HFF-Myc (cell line): ENCODE data around the gene SAMM50.

Source experiments
- DNase-seq: peaks from one replicate; pipeline ENCODE4 v3.0.0-alpha.2; 2011; ENCODE audit warnings: low read depth; ENCODE audit errors: extremely low read depth
- H3K4me3 ChIP-seq: replicated peaks from 2 replicates; pipeline ENCODE4 v1.5.1; 2011; ENCODE audit warnings: low read depth, mild to moderate bottlenecking, control low read depth, low read length
- TF ChIP-seq, protein P1 (sequence below): IDR thresholded peaks from 2 replicates; pipeline ENCODE4 v1.5.1; 2012; ENCODE audit warnings: mild to moderate bottlenecking, low read depth, low read length, control low read depth; ENCODE audit errors: missing control alignments

Gene SAMM50

DNA sequence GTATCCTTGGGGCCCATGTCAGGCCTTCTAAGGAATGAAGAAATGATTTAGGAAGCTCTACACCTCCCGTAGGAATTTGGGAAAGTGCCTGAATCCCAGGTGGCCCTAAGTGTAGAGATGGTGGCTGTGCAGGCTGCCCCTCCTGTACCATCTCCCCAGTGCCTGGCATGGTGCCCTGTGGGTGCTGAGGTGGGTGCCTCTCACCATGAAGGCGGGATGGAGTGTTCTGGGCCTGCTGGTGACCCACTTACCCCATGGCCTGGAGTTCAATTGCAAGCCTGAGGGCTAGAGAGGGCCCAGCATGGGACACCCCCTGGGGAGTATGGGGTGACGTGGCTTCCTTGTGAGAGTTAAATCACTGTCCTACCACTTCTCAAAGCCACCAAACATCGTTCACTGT is 19.8 kb downstream of the SAMM50 start:
- no peak for DNase-seq
- no peak overlapping the region for H3K4me3 ChIP-seq
- TF ChIP-seq, protein P1, sequence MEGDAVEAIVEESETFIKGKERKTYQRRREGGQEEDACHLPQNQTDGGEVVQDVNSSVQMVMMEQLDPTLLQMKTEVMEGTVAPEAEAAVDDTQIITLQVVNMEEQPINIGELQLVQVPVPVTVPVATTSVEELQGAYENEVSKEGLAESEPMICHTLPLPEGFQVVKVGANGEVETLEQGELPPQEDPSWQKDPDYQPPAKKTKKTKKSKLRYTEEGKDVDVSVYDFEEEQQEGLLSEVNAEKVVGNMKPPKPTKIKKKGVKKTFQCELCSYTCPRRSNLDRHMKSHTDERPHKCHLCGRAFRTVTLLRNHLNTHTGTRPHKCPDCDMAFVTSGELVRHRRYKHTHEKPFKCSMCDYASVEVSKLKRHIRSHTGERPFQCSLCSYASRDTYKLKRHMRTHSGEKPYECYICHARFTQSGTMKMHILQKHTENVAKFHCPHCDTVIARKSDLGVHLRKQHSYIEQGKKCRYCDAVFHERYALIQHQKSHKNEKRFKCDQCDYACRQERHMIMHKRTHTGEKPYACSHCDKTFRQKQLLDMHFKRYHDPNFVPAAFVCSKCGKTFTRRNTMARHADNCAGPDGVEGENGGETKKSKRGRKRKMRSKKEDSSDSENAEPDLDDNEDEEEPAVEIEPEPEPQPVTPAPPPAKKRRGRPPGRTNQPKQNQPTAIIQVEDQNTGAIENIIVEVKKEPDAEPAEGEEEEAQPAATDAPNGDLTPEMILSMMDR: no peak

DNA sequence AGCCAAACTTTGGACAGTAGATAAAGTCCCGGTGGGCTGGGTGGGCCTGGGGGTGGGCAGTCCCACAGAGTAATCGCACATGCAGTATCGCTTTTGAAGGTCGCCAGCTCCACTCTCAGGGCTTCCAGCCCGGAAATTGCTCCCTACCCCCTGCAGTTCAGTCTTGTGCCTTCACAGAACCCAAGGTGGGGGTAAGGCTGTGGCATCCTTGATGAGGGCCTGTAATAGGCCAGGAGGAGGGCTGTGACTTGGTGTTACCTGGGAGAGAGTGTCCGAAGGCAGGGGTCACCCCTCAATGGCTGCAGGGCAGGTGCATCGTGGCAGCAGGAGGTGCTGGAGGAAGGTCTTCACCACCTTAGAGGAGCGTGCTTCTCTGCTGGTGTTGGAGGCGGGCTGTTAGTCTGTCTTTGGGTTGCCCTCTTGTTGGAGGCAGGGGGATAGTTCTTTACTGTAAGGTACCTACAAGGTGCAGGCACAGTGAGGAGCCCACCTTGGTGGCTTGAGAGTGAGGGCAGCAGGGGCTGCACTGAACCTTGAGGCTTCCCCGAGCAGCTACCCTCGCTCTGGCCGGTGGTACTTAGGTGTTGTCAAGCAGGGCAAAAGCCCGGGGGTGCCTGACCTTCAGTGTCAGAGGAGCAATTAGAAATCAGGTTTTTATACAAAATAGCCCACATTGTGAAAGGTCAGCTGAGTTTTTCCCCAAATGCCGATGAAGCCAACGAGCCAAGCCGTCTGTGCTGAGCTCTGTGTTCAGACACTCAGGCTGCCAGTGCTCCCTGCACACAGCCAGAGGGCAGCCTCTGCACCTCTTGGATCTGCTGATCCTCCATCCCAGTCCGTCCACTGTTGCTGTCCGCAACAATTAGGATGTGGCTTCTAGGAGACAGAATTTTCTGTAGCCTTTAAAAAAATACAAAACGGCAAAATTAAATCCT is 21.9 kb downstream of the SAMM50 start:
- no peak overlapping the region for H3K4me3 ChIP-seq
- no peak for DNase-seq
- TF ChIP-seq, protein P1: no peak

DNA sequence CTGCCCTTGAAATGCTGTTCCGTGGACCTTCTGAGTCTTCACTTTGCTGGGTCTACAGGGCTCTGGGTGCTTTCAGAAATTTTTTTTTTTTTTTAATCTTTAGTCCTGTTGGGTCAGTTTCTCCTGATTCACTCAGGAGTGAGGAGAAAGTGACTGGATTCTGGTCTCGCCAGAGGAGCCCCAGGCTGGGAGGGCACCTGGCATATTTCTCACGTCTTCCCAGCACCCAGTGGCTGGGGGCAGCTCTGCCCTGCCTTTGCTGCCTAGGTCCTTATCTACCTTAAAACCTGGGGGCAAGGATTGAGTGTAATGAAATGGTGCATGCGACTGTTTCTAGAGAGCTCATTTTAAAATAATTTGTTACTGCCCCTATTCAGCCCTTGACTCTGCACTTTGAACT is 23.3 kb downstream of the SAMM50 start:
- TF ChIP-seq, protein P1: no peak
- DNase-seq: no peak
- no peak overlapping the region for H3K4me3 ChIP-seq

DNA sequence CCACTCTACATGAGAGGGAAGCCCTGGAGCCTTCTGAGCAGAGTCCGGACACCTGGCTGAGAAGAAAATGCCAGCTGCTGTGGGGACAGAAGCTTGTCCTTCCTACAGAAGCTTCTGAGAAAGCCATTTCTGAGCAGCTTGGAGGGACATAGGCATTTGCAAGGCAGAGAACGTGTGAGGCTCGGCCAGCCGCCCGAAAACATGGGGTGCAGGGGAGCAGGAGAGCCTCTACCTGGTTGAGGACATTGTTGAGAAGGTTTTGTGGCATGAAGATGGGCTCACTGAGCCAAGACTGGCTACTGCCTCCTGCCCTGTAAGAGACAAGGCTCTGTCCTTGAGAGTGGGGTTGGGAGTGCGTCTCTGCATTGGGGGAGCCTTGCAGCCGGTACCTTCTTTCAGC is 25.3 kb downstream of the SAMM50 start:
- H3K4me3 ChIP-seq: no peak overlapping the region
- TF ChIP-seq, protein P1: no peak
- DNase-seq: no peak

DNA sequence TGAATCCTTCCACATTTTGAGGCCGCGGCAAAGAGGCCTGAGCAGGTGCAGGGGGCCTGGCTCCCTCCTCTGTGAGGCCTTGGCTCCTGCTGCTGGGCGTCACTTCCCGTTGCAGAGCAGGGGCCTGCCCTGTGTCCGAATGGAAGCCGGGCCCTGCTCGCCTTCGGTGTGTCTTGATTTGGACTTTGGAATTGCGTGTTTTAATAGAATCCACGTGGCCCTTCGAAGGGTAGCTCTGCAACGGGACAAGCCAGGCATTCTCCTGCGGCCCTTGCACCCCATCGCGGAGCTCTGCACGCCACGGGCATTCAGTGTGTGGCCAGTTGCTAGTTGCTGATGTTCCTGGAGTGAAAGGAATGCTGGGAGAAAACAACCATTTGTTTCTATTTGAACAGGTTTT is 25.8 kb downstream of the SAMM50 start:
- no peak overlapping the region for H3K4me3 ChIP-seq
- DNase-seq: no peak
- TF ChIP-seq, protein P1: no peak

DNA sequence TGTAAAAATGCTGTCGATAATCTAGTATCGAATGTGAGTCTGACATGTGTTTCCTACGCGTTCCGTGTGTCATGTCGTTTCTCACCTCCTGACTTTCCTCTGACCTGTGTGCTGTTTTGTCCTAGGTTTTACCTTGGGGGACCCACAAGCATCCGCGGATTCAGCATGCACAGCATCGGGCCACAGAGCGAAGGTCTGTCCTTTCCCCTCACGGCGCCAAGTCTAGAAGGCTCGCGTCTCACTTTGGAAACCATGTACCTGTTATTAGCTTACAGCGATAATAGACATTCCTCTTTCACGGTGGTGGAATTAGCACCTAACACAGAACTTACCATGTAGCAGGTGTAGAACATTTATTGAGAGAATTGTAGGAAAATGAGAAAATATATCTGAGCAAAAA is 28.6 kb downstream of the SAMM50 start:
- H3K4me3 ChIP-seq: no peak overlapping the region
- TF ChIP-seq, protein P1: no peak
- DNase-seq: no peak

DNA sequence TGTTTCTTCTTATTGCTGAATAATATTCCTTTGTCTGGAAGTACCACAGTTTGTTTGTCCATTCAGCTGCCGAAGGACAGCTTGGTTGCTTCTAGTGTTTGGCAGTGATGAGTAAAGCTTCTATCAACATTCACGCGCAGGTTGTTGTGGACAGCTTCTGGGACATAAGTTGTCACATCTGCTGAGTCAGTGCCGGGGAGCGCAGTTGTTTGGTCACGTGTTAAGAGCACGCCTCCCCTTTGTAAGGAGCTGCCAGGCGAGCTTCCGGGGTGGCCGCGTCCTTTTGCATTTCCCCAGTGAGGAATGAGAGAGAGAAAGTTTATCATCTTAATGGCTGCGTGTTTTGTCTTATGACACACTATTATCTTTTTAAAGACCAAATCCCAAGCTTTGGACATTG is 30.3 kb downstream of the SAMM50 start:
- no peak overlapping the region for H3K4me3 ChIP-seq
- no peak for DNase-seq
- TF ChIP-seq, protein P1: no peak
